ENCODE data around the gene RFTN1.

GRCh38 chr3:16402451-16402850 lies 111.0 kb downstream of the RFTN1 start:
- TF ChIP-seq EZH2 (IDR thresholded peaks at IDR 0.05; ENCODE audit: low read depth, unreplicated experiment) (no peak), CTCF (conservative IDR thresholded peaks at IDR 0.05; ENCODE audit: low read depth in 2 of 2) (no peak), POLR2AphosphoS5 (IDR thresholded peaks at IDR 0.05; ENCODE audit: low read depth) (no peak)

Data from GM23338 (cell line).